HL-60 (cell line): ENCODE measurements around the gene ERGIC3.
"Not testable (repeated sequence)": the region's sequence is repeated elsewhere in the genome, so short reads cannot be mapped to it uniquely, and the experiment has no call there.

Experiments
- DNase-seq, 2 experiments: peaks; one replicate each; pipeline ENCODE4 v3.0.0-alpha.2; 2010 to 2020; ENCODE audit warnings: low read depth in 1 of 2, low spot score in 1 of 2
- H3K27ac ChIP-seq: fragments of 250-450 bp; sonication (Bioruptor Pico); replicated peaks from 2 replicates; pipeline ENCODE4 v1.5.1; 2020; ENCODE audit warnings: mild to moderate bottlenecking, moderate library complexity
- H3K27me3 ChIP-seq: fragments of 250-450 bp; sonication (Bioruptor Pico); 2 replicates; pipeline ENCODE4 v1.5.1; 2021; ENCODE audit warnings: mild to moderate bottlenecking, moderate library complexity; ENCODE audit not compliant: insufficient read depth, poor library complexity, severe bottlenecking
- H3K4me3 ChIP-seq: replicated peaks from 2 replicates; pipeline ENCODE4 v1.5.1; 2011; ENCODE audit warnings: mild to moderate bottlenecking, control low read depth, low read length; ENCODE audit not compliant: insufficient read depth
- GABPA ChIP-seq: IDR thresholded peaks from 2 replicates; pipeline ENCODE4 v1.6.1; 2012; ENCODE audit warnings: low read depth
- POLR2AphosphoS5 ChIP-seq: IDR thresholded peaks from 2 replicates; pipeline ENCODE4 v1.6.1; 2012; ENCODE audit warnings: low read depth
- SPI1 ChIP-seq: IDR thresholded peaks from 2 replicates; pipeline ENCODE4 v1.6.1; 2012; ENCODE audit warnings: low read depth, mild to moderate bottlenecking, borderline replicate concordance
- TF ChIP-seq, protein P1 (sequence below): IDR thresholded peaks from one replicate; pipeline ENCODE4 v1.5.1; 2011; ENCODE audit warnings: low read length, control low read depth, inconsistent platforms; ENCODE audit not compliant: insufficient read depth
- TF ChIP-seq, protein P2 (sequence below): IDR thresholded peaks from 2 replicates; pipeline ENCODE4 v1.6.1; 2012; ENCODE audit warnings: low read depth; ENCODE audit not compliant: insufficient replicate concordance

The ERGIC3 gene

DNA sequence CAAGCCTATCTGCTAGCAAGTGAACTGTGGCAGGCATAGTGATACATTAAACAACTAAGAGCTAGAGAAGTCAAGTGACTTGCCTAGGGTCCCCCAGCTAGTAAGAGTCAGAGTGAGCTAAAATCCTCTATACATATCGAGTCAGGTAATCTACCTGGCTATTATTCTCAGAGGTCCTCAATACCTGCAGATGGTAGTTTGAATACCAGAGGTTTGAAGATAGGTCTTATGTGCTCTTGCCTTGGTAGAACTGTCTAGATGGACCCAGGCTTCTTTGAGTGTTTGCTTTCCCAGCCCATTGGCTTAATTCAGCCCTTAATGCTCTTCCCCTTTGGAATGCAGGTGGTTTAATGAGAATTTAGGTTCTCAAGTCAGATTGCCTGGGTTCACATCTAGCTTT, 1.1 kb downstream of the ERGIC3 start:
- H3K27me3 ChIP-seq, result no peaks in the 10 kb centered on the region
- no peak for TF ChIP-seq GABPA
- TF ChIP-seq, protein P1, sequence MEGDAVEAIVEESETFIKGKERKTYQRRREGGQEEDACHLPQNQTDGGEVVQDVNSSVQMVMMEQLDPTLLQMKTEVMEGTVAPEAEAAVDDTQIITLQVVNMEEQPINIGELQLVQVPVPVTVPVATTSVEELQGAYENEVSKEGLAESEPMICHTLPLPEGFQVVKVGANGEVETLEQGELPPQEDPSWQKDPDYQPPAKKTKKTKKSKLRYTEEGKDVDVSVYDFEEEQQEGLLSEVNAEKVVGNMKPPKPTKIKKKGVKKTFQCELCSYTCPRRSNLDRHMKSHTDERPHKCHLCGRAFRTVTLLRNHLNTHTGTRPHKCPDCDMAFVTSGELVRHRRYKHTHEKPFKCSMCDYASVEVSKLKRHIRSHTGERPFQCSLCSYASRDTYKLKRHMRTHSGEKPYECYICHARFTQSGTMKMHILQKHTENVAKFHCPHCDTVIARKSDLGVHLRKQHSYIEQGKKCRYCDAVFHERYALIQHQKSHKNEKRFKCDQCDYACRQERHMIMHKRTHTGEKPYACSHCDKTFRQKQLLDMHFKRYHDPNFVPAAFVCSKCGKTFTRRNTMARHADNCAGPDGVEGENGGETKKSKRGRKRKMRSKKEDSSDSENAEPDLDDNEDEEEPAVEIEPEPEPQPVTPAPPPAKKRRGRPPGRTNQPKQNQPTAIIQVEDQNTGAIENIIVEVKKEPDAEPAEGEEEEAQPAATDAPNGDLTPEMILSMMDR, result no peak
- no peak for TF ChIP-seq SPI1
- TF ChIP-seq, protein P2, sequence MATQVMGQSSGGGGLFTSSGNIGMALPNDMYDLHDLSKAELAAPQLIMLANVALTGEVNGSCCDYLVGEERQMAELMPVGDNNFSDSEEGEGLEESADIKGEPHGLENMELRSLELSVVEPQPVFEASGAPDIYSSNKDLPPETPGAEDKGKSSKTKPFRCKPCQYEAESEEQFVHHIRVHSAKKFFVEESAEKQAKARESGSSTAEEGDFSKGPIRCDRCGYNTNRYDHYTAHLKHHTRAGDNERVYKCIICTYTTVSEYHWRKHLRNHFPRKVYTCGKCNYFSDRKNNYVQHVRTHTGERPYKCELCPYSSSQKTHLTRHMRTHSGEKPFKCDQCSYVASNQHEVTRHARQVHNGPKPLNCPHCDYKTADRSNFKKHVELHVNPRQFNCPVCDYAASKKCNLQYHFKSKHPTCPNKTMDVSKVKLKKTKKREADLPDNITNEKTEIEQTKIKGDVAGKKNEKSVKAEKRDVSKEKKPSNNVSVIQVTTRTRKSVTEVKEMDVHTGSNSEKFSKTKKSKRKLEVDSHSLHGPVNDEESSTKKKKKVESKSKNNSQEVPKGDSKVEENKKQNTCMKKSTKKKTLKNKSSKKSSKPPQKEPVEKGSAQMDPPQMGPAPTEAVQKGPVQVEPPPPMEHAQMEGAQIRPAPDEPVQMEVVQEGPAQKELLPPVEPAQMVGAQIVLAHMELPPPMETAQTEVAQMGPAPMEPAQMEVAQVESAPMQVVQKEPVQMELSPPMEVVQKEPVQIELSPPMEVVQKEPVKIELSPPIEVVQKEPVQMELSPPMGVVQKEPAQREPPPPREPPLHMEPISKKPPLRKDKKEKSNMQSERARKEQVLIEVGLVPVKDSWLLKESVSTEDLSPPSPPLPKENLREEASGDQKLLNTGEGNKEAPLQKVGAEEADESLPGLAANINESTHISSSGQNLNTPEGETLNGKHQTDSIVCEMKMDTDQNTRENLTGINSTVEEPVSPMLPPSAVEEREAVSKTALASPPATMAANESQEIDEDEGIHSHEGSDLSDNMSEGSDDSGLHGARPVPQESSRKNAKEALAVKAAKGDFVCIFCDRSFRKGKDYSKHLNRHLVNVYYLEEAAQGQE, result no peak
- no peak for TF ChIP-seq POLR2AphosphoS5
- no peak overlapping the region for H3K27ac ChIP-seq
- H3K4me3 ChIP-seq, result no peak overlapping the region
- DNase-seq, result no peak

DNA sequence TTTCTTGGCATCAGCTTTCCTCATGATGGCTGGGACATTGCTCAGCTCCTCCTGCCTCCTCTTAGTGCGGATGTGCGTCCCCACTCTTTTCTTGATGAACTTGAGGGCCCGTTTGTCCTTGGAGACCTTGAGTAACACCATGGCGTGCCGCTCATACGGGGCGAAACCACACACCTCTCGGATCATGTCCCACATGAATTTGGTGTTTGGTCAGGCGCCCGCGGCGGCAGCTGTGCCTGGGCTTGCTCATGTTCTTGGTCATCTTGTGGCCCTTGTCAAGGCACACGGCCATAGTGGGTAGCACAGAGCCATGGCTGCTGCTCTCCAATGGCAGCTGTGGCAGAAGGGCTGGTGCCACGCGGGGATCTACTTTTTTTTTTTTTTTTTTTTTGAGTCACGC, 2.6 kb downstream of the ERGIC3 start:
- no peak for DNase-seq
- no peaks in the 10 kb centered on the region for H3K27me3 ChIP-seq
- no peak overlapping the region for H3K4me3 ChIP-seq
- no peak for TF ChIP-seq SPI1
- TF ChIP-seq, protein P1, result no peak
- TF ChIP-seq, protein P2, result no peak
- TF ChIP-seq POLR2AphosphoS5, result no peak
- H3K27ac ChIP-seq, result no peak overlapping the region

DNA sequence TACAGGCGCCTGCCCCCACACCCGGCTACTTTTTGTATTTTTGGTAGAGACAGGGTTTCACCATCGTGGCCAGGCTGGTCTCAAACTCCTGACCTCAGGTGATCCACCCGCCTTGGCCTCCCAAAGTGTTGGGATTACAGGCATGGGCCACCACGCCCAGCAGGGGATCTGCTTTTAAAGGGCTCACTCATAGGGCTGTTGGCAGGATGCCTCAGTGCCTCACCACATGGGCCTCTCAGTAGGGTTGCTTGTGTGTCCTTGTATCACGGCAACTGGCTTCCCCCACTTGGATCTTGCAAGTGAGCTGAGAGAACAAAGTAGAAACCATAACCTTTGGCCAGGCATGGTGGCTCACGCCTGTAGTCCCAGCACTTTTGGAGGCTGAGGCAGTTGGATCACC, 3.1 kb downstream of the ERGIC3 start:
- not testable (repeated sequence) for H3K4me3 ChIP-seq, H3K27me3 ChIP-seq, H3K27ac ChIP-seq, DNase-seq

DNA sequence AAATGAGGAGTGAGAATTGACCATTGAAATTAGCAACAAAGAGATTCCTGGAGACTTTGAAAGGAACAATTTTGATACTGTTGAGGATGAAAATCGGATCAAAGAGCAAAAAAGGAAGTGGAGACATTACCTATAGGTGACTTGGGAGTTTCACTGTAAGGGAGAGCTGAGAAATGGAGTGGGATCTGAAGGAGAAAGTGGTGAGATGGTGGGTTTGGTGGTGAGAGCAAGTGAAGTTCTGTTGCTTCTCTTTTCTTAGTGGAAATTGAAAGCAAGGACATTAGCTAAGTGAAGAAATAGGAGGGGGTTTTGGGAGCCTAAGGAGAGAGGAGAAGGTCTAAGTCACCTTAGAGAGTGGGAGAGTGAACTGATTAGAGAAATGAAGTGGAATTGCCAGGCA, 4.2 kb downstream of the ERGIC3 start:
- Histone ChIP-seq H3K27ac (no peak overlapping the region), H3K4me3 (no peak overlapping the region), H3K27me3 (no peaks in the 10 kb centered on the region)
- no peak for DNase-seq
- TF ChIP-seq, protein P2, result no peak
- TF ChIP-seq GABPA, result no peak
- TF ChIP-seq, protein P1, result no peak
- no peak for TF ChIP-seq POLR2AphosphoS5
- TF ChIP-seq SPI1, result no peak
